ENCODE measurements around the gene CDKN2A.

The CDKN2A gene

GRCh38 chr9:21935631-21936030 lies 58.6 kb downstream of the CDKN2A start:
- no peak for DNase-seq

GRCh38 chr9:21933865-21934264 lies 60.3 kb downstream of the CDKN2A start:
- no peak for DNase-seq

- no peak for DNase-seq
These were observed 60.9 kb downstream of the CDKN2A start for GRCh38 chr9:21933281-21933680.

- no peak for DNase-seq
These were observed 62.8 kb downstream of the CDKN2A start for GRCh38 chr9:21931428-21931827.

GRCh38 chr9:21927752-21928151 lies 66.4 kb downstream of the CDKN2A start:
- DNase-seq, result no peak

- no peak for DNase-seq
These were observed 70.5 kb downstream of the CDKN2A start for GRCh38 chr9:21923694-21924093.

GRCh38 chr9:21919377-21920362 lies 74.5 kb downstream of the CDKN2A start:
- DNase-seq, result no peak

All from activated effector memory CD4-positive, alpha-beta T cell treated with anti-CD3 and anti-CD28 coated beads, Interleukin-2, amount 50 U/mL, for 16 hours (primary cell).